Esophagus squamous epithelium (tissue), 4 donors: ENCODE data around the gene AIG1.

Source experiments
- CTCF ChIP-seq, 6 experiments: fragments of 450-650 bp in 4 of 6; fragments of 200-600 bp in 2 of 6; sonication (generic) in 2 of 6; IDR thresholded peaks; one replicate each; pipeline ENCODE4 v1.5.1; 2016 to 2019; ENCODE audit warnings: antibody characterized with exemption in 6 of 6, mild to moderate bottlenecking in 4 of 6, moderate library complexity in 4 of 6
- POLR2A ChIP-seq, 4 donors: fragments of 450-650 bp; IDR thresholded peaks; one replicate each; pipeline ENCODE4 v1.6.1; 2017; ENCODE audit warnings: antibody characterized with exemption in 4 of 4, mild to moderate bottlenecking in 4 of 4, moderate library complexity in 3 of 4

- TF ChIP-seq POLR2A (IDR thresholded peaks at IDR 0.05) (no peak), CTCF (IDR thresholded peaks at IDR 0.05) (no peak)
Measured at GRCh38 chr6:143241111-143241510, 180.4 kb downstream of the AIG1 start.
